Lower lobe of right lung (tissue), 2 donors: ENCODE data around the gene CUEDC1. TPM values are rescaled to one million over a fixed set of nuclear protein-coding genes. Genes with fewer than 3 reads are reported as not detected.

ENCODE experiments used
- ATAC-seq, 2 donors: fragments of 200-7000 bp; cut with Tn5 transposase; one replicate each; pipeline ENCODE4 v1.9.1; 2020 to 2022; ENCODE audit warnings: mild to moderate bottlenecking in 2 of 2, moderate library complexity in 2 of 2
- DNase-seq: peaks from one replicate; pipeline ENCODE4 v3.0.0-alpha.2; 2020
- H3K27ac ChIP-seq: fragments of 200-600 bp; one replicate; pipeline ENCODE4 v1.8.0; 2022
- H3K27me3 ChIP-seq: fragments of 200-600 bp; one replicate; pipeline ENCODE4 v1.8.0; 2022; ENCODE audit warnings: low read depth
- H3K36me3 ChIP-seq: fragments of 200-600 bp; one replicate; pipeline ENCODE4 v1.8.0; 2022; ENCODE audit warnings: mild to moderate bottlenecking
- H3K4me1 ChIP-seq: fragments of 200-600 bp; one replicate; pipeline ENCODE4 v1.8.0; 2022
- H3K4me3 ChIP-seq: fragments of 200-600 bp; one replicate; pipeline ENCODE4 v1.8.0; 2022; ENCODE audit warnings: mild to moderate bottlenecking
- H3K9me3 ChIP-seq: fragments of 200-600 bp; one replicate; pipeline ENCODE4 v1.8.0; 2022
- CTCF ChIP-seq: fragments of 200-600 bp; IDR thresholded peaks from one replicate; pipeline ENCODE4 v1.8.0; 2022; ENCODE audit warnings: antibody characterized with exemption, mild to moderate bottlenecking
- intact Hi-C: fragments of 100-400 bp; cut with DNase I; formaldehyde crosslinking; loops from one replicate; pipeline ENCODE4 v1.11.0; 2022
- total RNA-seq: library from RNA; stranded (reverse); fragmentation: NEBNext Ultra II Directional; extraction: Animal tissue kit (Norgen Biotek cat#: 25700); gene quantifications from one replicate; pipeline ENCODE4 v1.2.1, GENCODE V29; 2021
- donor health status: DM: no; HTN: yes; CAD: no; lungs with severe emphysema.

The CUEDC1 gene
- total RNA-seq, 1 donor from 2014 or later = 42.8 TPM

DNA sequence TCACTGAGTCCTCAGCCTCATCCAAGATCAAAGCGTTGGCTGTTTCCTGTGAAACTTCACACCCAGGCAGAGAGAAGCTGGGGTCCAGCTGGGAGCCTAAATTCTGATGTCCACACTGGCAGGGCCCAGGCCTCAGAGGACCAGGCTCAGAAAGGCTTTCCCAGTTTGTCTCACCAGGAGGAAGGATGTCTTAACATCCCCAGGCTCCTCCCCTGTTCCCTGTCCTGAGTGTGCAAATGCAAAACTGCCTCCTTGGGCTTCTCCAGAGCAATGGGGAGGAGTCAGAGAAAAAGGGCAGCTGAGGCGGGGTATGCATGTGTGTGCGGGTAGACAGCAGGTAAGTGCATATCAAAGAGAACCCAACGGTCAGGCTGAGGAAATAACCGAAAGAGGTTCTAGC lies 45.7 kb downstream of the CUEDC1 start:
- H3K4me3 ChIP-seq = no peak overlapping the region
- intact Hi-C loops = no loop called here
- DNase-seq = no peak
- H3K36me3 ChIP-seq = no peaks in the 10 kb centered on the region
- no peak for ATAC-seq
- TF ChIP-seq CTCF = no peak
- peaks cover 49% of the 10 kb centered on the region for H3K4me1 ChIP-seq
- H3K27me3 ChIP-seq = no peaks in the 10 kb centered on the region
- no peak overlapping the region for H3K27ac ChIP-seq
- H3K9me3 ChIP-seq = no peaks in the 10 kb centered on the region

DNA sequence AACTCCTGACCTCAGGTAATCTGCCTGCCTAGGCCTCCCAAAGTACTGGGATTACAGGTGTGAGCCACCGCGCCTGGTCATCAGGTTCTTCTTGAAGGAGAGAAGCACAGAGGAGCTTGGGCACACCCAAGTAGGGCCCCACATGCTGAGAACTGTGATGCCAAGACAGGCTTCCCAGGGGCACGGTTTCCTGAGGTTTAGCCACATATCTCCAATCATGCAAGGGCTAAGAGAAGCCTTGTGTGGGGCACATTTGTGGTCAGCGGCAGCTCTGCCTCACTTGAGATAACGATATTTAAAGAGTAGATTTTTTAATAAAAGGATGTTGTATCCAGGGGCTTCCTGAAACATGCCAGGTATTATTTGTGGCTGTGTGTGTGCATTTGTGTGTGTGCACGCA lies 46.9 kb downstream of the CUEDC1 start:
- intact Hi-C loops = no loop called here
- Histone ChIP-seq H3K4me3 (no peak overlapping the region), H3K27me3 (no peaks in the 10 kb centered on the region), H3K9me3 (no peaks in the 10 kb centered on the region), H3K36me3 (no peaks in the 10 kb centered on the region), H3K27ac (no peak overlapping the region), H3K4me1 (peaks cover 51% of the 10 kb centered on the region)
- no peak for TF ChIP-seq CTCF
- DNase-seq = no peak
- no peak for ATAC-seq

DNA sequence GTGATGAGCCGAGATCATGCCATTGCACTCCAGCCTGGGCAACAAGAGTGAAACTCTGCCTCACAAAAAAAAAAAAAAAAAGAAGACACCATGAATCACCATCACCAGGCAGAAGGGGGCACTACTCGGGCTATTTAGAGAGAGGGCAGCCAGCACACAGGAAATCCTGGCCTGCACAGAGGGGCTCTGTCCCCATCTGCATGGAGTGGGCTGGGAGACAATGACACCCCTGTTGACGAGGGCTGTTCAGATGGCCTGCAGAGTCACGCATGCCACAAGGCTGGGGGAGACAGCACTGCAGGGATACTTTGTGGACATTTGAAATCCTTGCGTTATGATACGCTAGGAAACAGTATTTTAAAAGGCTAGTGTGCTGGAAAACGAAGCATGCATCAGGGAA lies 48.3 kb downstream of the CUEDC1 start:
- no peak overlapping the region for H3K27ac ChIP-seq
- no peaks in the 10 kb centered on the region for H3K27me3 ChIP-seq
- intact Hi-C loops = no loop called here
- no peak overlapping the region for H3K4me3 ChIP-seq
- no peak for ATAC-seq
- no peak for TF ChIP-seq CTCF
- no peaks in the 10 kb centered on the region for H3K36me3 ChIP-seq
- DNase-seq = no peak
- H3K4me1 ChIP-seq = peaks cover 51% of the 10 kb centered on the region
- no peaks in the 10 kb centered on the region for H3K9me3 ChIP-seq

GRCh38 chr17:57905875-57906455 lies 49.2 kb downstream of the CUEDC1 start:
- ATAC-seq (no peak), DNase-seq (no peak)
- Histone ChIP-seq H3K4me1 (peaks cover 53% of the 10 kb centered on the region), H3K27ac (peak overlapping the region; percentile 88), H3K27me3 (no peaks in the 10 kb centered on the region), H3K36me3 (no peaks in the 10 kb centered on the region), H3K9me3 (no peaks in the 10 kb centered on the region), H3K4me3 (no peak overlapping the region)
- intact Hi-C loops = no loop called here
- TF ChIP-seq CTCF = no peak

- Histone ChIP-seq H3K4me3 (no peak overlapping the region), H3K36me3 (no peaks in the 10 kb centered on the region), H3K27ac (peak overlapping the region; percentile 88), H3K9me3 (no peaks in the 10 kb centered on the region), H3K27me3 (no peaks in the 10 kb centered on the region), H3K4me1 (peaks cover 73% of the 10 kb centered on the region)
- ATAC-seq (no peak), DNase-seq (peak; percentile 35)
- intact Hi-C loops = no loop called here
- no peak for TF ChIP-seq CTCF
Observed at GRCh38 chr17:57903961-57904360, 51.3 kb downstream of the CUEDC1 start.
